A204.1 (cell line): ENCODE data around the gene ZNF37A.
"Not testable (repeated sequence)": the region's sequence is repeated elsewhere in the genome, so short reads cannot be mapped to it uniquely, and the experiment has no call there.

ENCODE experiments used
- FAIRE-seq: peaks from 2 replicates; lab custom pipeline; 2012; peaks lifted over from hg19 to GRCh38; lab: Jason Lieb, UNC

The ZNF37A gene

GRCh38 chr10:38094158-38094926, at the start of gene ZNF37A:
Gene ZNF37A, plus strand, starts transcription at chr10:38094337. Its CDS starts 2,281 bp downstream, at chr10:38096618.
- peak; percentile 95 for FAIRE-seq

- FAIRE-seq = no peak
Observed at GRCh38 chr10:38045129-38045528, 49.0 kb upstream of the ZNF37A start.

GRCh38 chr10:38047666-38048065, 46.5 kb upstream of the ZNF37A start:
- FAIRE-seq = no peak

GRCh38 chr10:38050212-38050611, 43.9 kb upstream of the ZNF37A start:
- FAIRE-seq = no peak

- no peak for FAIRE-seq
Observed at GRCh38 chr10:38054361-38054797, 39.8 kb upstream of the ZNF37A start.

- FAIRE-seq = not testable (repeated sequence)
Observed at GRCh38 chr10:38055274-38055894, 38.8 kb upstream of the ZNF37A start.

- FAIRE-seq = not testable (repeated sequence)
Observed at GRCh38 chr10:38069663-38070062, 24.5 kb upstream of the ZNF37A start.

- no peak for FAIRE-seq
Observed at GRCh38 chr10:38070501-38070900, 23.6 kb upstream of the ZNF37A start.

GRCh38 chr10:38072552-38072951, 21.6 kb upstream of the ZNF37A start:
- FAIRE-seq = no peak

GRCh38 chr10:38076687-38077086, 17.4 kb upstream of the ZNF37A start:
- no peak for FAIRE-seq

GRCh38 chr10:38093318-38093717, 819 bp upstream of the ZNF37A start:
- FAIRE-seq = not testable (repeated sequence)

GRCh38 chr10:38093816-38094157, 350 bp upstream of the ZNF37A start:
- no peak for FAIRE-seq

GRCh38 chr10:38094927-38095574, 914 bp downstream of the ZNF37A start:
- FAIRE-seq = no peak

- no peak for FAIRE-seq
Observed at GRCh38 chr10:38102880-38103279, 8.7 kb downstream of the ZNF37A start.

GRCh38 chr10:38103756-38104155, 9.6 kb downstream of the ZNF37A start:
- FAIRE-seq = no peak

GRCh38 chr10:38112159-38112558, 18.0 kb downstream of the ZNF37A start:
- FAIRE-seq = no peak

GRCh38 chr10:38118072-38118807, 24.1 kb downstream of the ZNF37A start:
- no peak for FAIRE-seq

GRCh38 chr10:38119038-38119437, 24.9 kb downstream of the ZNF37A start:
- no peak for FAIRE-seq

GRCh38 chr10:38127812-38128211, 33.7 kb downstream of the ZNF37A start:
- FAIRE-seq = no peak

- no peak for FAIRE-seq
Observed at GRCh38 chr10:38143587-38143986, 49.5 kb downstream of the ZNF37A start.

- no peak for FAIRE-seq
Observed at GRCh38 chr10:38146579-38147333, 52.6 kb downstream of the ZNF37A start.

- FAIRE-seq = no peak
Observed at GRCh38 chr10:38147686-38148085, 53.5 kb downstream of the ZNF37A start.
